ENCODE measurements around the gene ERC1.

GRCh38 chr12:1044199-1044598 is 53.2 kb downstream of the ERC1 start:
- TF ChIP-seq CTCF (IDR thresholded peaks at IDR 0.05; ENCODE audit: poor library complexity, severe bottlenecking) (no peak), EZH2 (IDR thresholded peaks at IDR 0.05; ENCODE audit: borderline replicate concordance, insufficient read depth, low read length, poor library complexity, severe bottlenecking) (no peak), TAF1 (IDR thresholded peaks at IDR 0.05; ENCODE audit: low read depth) (no peak), MXI1 (conservative IDR thresholded peaks at IDR 0.05; ENCODE audit: poor library complexity, severe bottlenecking) (no peak), EP300 (conservative IDR thresholded peaks at IDR 0.05; ENCODE audit: poor library complexity, severe bottlenecking) (no peak), POLR2AphosphoS5 (IDR thresholded peaks at IDR 0.05) (no peak), RAD21 (conservative IDR thresholded peaks at IDR 0.05) (no peak)

All from neural cell (in vitro differentiated cells).